ENCODE results near the gene FPGS.

- TF ChIP-seq CTCF (IDR thresholded peaks at IDR 0.05) (no peak), POLR2A (IDR thresholded peaks at IDR 0.05) (no peak)
These were observed 43.8 kb upstream of the FPGS start for GRCh38 chr9:127758843-127759242.
